Mesendoderm (in vitro differentiated cells): ENCODE results near the gene LPAR1.

Experiments used
- DNase-seq: peaks from one replicate; pipeline ENCODE4 v3.0.0; 2013
- H2AK5ac ChIP-seq: 2 replicates; pipeline ENCODE4 v1.6.1; 2013; ENCODE audit warnings: low read length, inconsistent platforms
- H2BK120ac ChIP-seq: 2 replicates; pipeline ENCODE4 v1.6.1; 2013; ENCODE audit warnings: low read depth, mild to moderate bottlenecking, low read length, moderate library complexity, mixed read lengths
- H2BK15ac ChIP-seq: replicated peaks from 2 replicates; pipeline ENCODE4 v1.6.1; 2013; ENCODE audit warnings: low read depth, mild to moderate bottlenecking, moderate library complexity
- H2BK5ac ChIP-seq: 2 replicates; pipeline ENCODE4 v1.6.1; 2013; ENCODE audit warnings: low read length, inconsistent platforms
- H3K18ac ChIP-seq: 2 replicates; pipeline ENCODE4 v1.6.1; 2013; ENCODE audit warnings: mild to moderate bottlenecking, low read length, mixed read lengths
- H3K23ac ChIP-seq: one replicate; pipeline ENCODE4 v1.6.1; 2013; ENCODE audit warnings: low read length
- H3K27ac ChIP-seq: 2 replicates; pipeline ENCODE4 v1.5.1; 2013; ENCODE audit warnings: low read depth, mild to moderate bottlenecking, inconsistent platforms, low read length, moderate library complexity
- H3K27me3 ChIP-seq: 2 replicates; pipeline ENCODE4 v1.6.1; 2013; ENCODE audit warnings: low read length, control low read depth, mild to moderate bottlenecking, inconsistent platforms; ENCODE audit not compliant: insufficient read depth, poor library complexity
- H3K36me3 ChIP-seq: 2 replicates; pipeline ENCODE4 v1.6.1; 2013; ENCODE audit warnings: low read length, inconsistent platforms; ENCODE audit not compliant: control insufficient read depth, insufficient read depth
- H3K4ac ChIP-seq: one replicate; pipeline ENCODE4 v1.6.1; 2013; ENCODE audit warnings: low read depth, mild to moderate bottlenecking, low read length, moderate library complexity
- H3K4me1 ChIP-seq: 2 replicates; pipeline ENCODE4 v1.6.1; 2013; ENCODE audit warnings: low read depth, low read length, inconsistent platforms; ENCODE audit not compliant: control insufficient read depth
- H3K4me2 ChIP-seq: 2 replicates; pipeline ENCODE4 v1.6.1; 2013; ENCODE audit warnings: low read length
- H3K4me3 ChIP-seq: 2 replicates; pipeline ENCODE4 v1.5.1; 2013; ENCODE audit warnings: mild to moderate bottlenecking, low read length
- H3K56ac ChIP-seq: one replicate; pipeline ENCODE4 v1.6.1; 2013; ENCODE audit warnings: low read length
- H3K79me1 ChIP-seq: 2 replicates; pipeline ENCODE4 v1.6.1; 2013; ENCODE audit warnings: low read length, inconsistent platforms
- H3K79me2 ChIP-seq: 2 replicates; pipeline ENCODE4 v1.6.1; 2013; ENCODE audit warnings: mild to moderate bottlenecking, low read length; ENCODE audit not compliant: control insufficient read depth, insufficient read depth
- H3K9ac ChIP-seq: 2 replicates; pipeline ENCODE4 v1.6.1; 2013; ENCODE audit warnings: low read length, inconsistent platforms
- H4K5ac ChIP-seq: one replicate; pipeline ENCODE4 v1.6.1; 2013; ENCODE audit warnings: low read length
- H4K8ac ChIP-seq: one replicate; pipeline ENCODE4 v1.6.1; 2013; ENCODE audit warnings: low read depth, mild to moderate bottlenecking, control low read depth, low read length, moderate library complexity
- WGBS: extraction: QIAGEN DNeasy Blood & Tissue Kit; methylation state at CpG from one replicate; pipeline ENCODE4 v1.1.7; 2013; ENCODE audit warnings: low lambda C conversion rate, missing lambda C conversion rate; ENCODE audit not compliant: insufficient coverage; ENCODE audit errors: extremely low coverage; 5-methylcytosine and 5-hydroxymethylcytosine counted together

LPAR1 gene

GRCh38 chr9:110897943-110898342 lies 140.3 kb downstream of the LPAR1 start:
- Histone ChIP-seq H3K4me2 (no peak overlapping the region), H3K23ac (no peak overlapping the region), H2AK5ac (no peak overlapping the region), H3K27me3 (no peaks in the 10 kb centered on the region), H3K27ac (no peak overlapping the region), H3K79me2 (no peaks in the 10 kb centered on the region), H3K4me3 (no peak overlapping the region), H3K18ac (no peak overlapping the region), H3K9ac (no peak overlapping the region), H3K4me1 (no peaks in the 10 kb centered on the region), H3K4ac (no peak overlapping the region), H2BK5ac (no peak overlapping the region), H2BK120ac (no peak overlapping the region), H4K5ac (no peak overlapping the region), H2BK15ac (no peak overlapping the region), H4K8ac (no peak overlapping the region), H3K79me1 (no peaks in the 10 kb centered on the region), H3K56ac (no peak overlapping the region), H3K36me3 (no peaks in the 10 kb centered on the region)
- no peak for DNase-seq
- WGBS: no CpG with 5 or more reads among the region's 1 CpG

DNA sequence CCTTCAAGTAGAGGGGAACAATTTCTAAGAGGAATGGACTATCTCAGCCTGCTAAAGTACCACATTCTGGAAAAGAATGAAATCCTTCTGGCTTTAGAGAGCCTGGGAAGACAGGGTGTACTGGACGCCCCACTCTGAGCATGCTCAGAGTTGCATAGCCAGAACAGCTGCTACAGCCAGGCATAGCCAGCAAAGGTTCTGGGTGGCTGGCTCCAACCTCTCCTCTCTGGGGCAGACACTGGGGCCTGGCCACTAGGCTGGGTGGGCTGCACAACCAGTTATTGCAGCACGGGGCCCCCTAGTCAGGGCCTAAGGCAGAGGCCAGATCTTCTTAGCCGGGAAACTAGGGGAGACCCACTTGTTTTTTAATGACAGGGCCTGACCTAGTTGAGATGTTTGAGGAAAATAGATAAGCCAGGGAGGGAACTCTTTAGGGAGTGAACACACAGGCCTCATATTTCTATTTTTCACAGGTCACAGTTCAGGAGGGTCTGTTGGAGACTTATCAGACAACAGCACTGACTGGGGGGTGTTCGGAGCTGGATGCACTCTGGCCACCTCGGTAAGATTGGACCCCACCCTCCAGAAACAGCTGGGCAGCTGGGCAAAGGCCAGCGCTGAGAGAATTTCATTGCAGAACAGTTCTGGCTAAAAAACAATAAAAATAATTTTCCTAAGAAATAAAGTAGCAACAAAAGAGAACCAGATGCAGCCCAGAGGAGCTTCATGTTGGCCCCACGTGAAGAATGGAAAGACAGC lies 142.9 kb downstream of the LPAR1 start:
- H2BK5ac ChIP-seq: no peak overlapping the region
- H3K4me2 ChIP-seq: no peak overlapping the region
- no peak for DNase-seq
- no peak overlapping the region for H3K23ac ChIP-seq
- H3K9ac ChIP-seq: no peak overlapping the region
- H2BK120ac ChIP-seq: no peak overlapping the region
- H3K4me1 ChIP-seq: no peaks in the 10 kb centered on the region
- no peak overlapping the region for H3K56ac ChIP-seq
- H3K4me3 ChIP-seq: no peak overlapping the region
- H2BK15ac ChIP-seq: no peak overlapping the region
- H3K18ac ChIP-seq: no peak overlapping the region
- no peak overlapping the region for H2AK5ac ChIP-seq
- no peaks in the 10 kb centered on the region for H3K79me1 ChIP-seq
- no peak overlapping the region for H4K5ac ChIP-seq
- no peak overlapping the region for H4K8ac ChIP-seq
- H3K79me2 ChIP-seq: no peaks in the 10 kb centered on the region
- no peaks in the 10 kb centered on the region for H3K36me3 ChIP-seq
- WGBS: no CpG with 5 or more reads among the region's 7 CpGs
- H3K27ac ChIP-seq: no peak overlapping the region
- H3K4ac ChIP-seq: no peak overlapping the region
- H3K27me3 ChIP-seq: no peaks in the 10 kb centered on the region

GRCh38 chr9:110894731-110895130 lies 143.5 kb downstream of the LPAR1 start:
- Histone ChIP-seq H4K8ac (no peak overlapping the region), H2BK120ac (no peak overlapping the region), H2AK5ac (no peak overlapping the region), H3K23ac (no peak overlapping the region), H3K36me3 (no peaks in the 10 kb centered on the region), H3K56ac (no peak overlapping the region), H3K4me1 (no peaks in the 10 kb centered on the region), H3K27ac (no peak overlapping the region), H3K79me1 (no peaks in the 10 kb centered on the region), H3K79me2 (no peaks in the 10 kb centered on the region), H3K27me3 (no peaks in the 10 kb centered on the region), H3K9ac (no peak overlapping the region), H4K5ac (no peak overlapping the region), H3K4me3 (no peak overlapping the region), H2BK15ac (no peak overlapping the region), H3K4ac (no peak overlapping the region), H2BK5ac (no peak overlapping the region), H3K4me2 (no peak overlapping the region), H3K18ac (no peak overlapping the region)
- WGBS: no CpG with 5 or more reads among the region's 5 CpGs
- no peak for DNase-seq

- Histone ChIP-seq H3K79me2 (no peaks in the 10 kb centered on the region), H3K4me3 (no peak overlapping the region), H3K27ac (no peak overlapping the region), H3K4me2 (no peak overlapping the region), H3K9ac (no peak overlapping the region), H2BK5ac (no peak overlapping the region), H2AK5ac (no peak overlapping the region), H3K4ac (no peak overlapping the region), H3K4me1 (no peaks in the 10 kb centered on the region), H3K36me3 (no peaks in the 10 kb centered on the region), H2BK15ac (no peak overlapping the region), H3K23ac (no peak overlapping the region), H4K8ac (no peak overlapping the region), H4K5ac (no peak overlapping the region), H3K27me3 (no peaks in the 10 kb centered on the region), H2BK120ac (no peak overlapping the region), H3K56ac (no peak overlapping the region), H3K18ac (no peak overlapping the region), H3K79me1 (no peaks in the 10 kb centered on the region)
- no CpG with 5 or more reads among the region's 1 CpG for WGBS
- DNase-seq: no peak
Measured at GRCh38 chr9:110892689-110893088, 145.6 kb downstream of the LPAR1 start.

- no peaks in the 10 kb centered on the region for H3K36me3 ChIP-seq
- no peaks in the 10 kb centered on the region for H3K4me1 ChIP-seq
Measured at GRCh38 chr9:110891760-110892159, 146.5 kb downstream of the LPAR1 start.

GRCh38 chr9:110890416-110890815 lies 147.9 kb downstream of the LPAR1 start:
- H3K18ac ChIP-seq: no peak overlapping the region
- H3K4me1 ChIP-seq: no peaks in the 10 kb centered on the region

More at GRCh38 chr9:110891760-110892159, 146.5 kb downstream of the LPAR1 start:
- H3K18ac ChIP-seq: no peak overlapping the region
- DNase-seq: no peak
- H3K27me3 ChIP-seq: no peaks in the 10 kb centered on the region
- no peaks in the 10 kb centered on the region for H3K79me2 ChIP-seq
- H4K8ac ChIP-seq: no peak overlapping the region
- H2BK15ac ChIP-seq: no peak overlapping the region
- WGBS: no CpG with 5 or more reads among the region's 3 CpGs
- no peak overlapping the region for H3K56ac ChIP-seq
- no peak overlapping the region for H2BK120ac ChIP-seq
- H2BK5ac ChIP-seq: no peak overlapping the region
- no peak overlapping the region for H3K27ac ChIP-seq
- H3K4me2 ChIP-seq: no peak overlapping the region
- H3K23ac ChIP-seq: no peak overlapping the region
- no peak overlapping the region for H3K4me3 ChIP-seq
- no peak overlapping the region for H3K9ac ChIP-seq
- no peak overlapping the region for H4K5ac ChIP-seq
- no peaks in the 10 kb centered on the region for H3K79me1 ChIP-seq
- H2AK5ac ChIP-seq: no peak overlapping the region
- no peak overlapping the region for H3K4ac ChIP-seq

More at GRCh38 chr9:110890416-110890815, 147.9 kb downstream of the LPAR1 start:
- Histone ChIP-seq H3K56ac (no peak overlapping the region), H4K5ac (no peak overlapping the region), H2AK5ac (no peak overlapping the region), H3K27ac (no peak overlapping the region), H3K9ac (no peak overlapping the region), H3K27me3 (no peaks in the 10 kb centered on the region), H2BK15ac (no peak overlapping the region), H3K36me3 (no peaks in the 10 kb centered on the region), H2BK5ac (no peak overlapping the region), H4K8ac (no peak overlapping the region), H3K4me3 (no peak overlapping the region), H3K4ac (no peak overlapping the region), H2BK120ac (no peak overlapping the region), H3K23ac (no peak overlapping the region), H3K79me2 (no peaks in the 10 kb centered on the region), H3K79me1 (no peaks in the 10 kb centered on the region), H3K4me2 (no peak overlapping the region)
- no peak for DNase-seq
